B cell (primary cell): ENCODE data around the gene MAVS. TPM values are rescaled to one million over a fixed set of nuclear protein-coding genes. Genes with fewer than 3 reads are reported as not detected.

Experiments
- polyA plus RNA-seq: library from polyadenylated mRNA; depleted of rRNA; stranded (reverse); fragments of >200 nt; gene quantifications from 2 replicates; pipeline ENCODE4 v1.2.3, GENCODE V29; 2012
- small RNA-seq: library from RNA; depleted of rRNA; stranded (forward); fragments of <200 nt; gene quantifications from one replicate; pipeline ENCODE3, GENCODE V24; 2012; ENCODE audit warnings: low replicate concordance, low read depth; ENCODE audit not compliant: insufficient read length
- total RNA-seq, 2 donors: library from RNA; stranded (reverse); fragments of 120-200 nt in 1 of 2; gene quantifications; 1 replicate in 1 of 2; 2 replicates in 1 of 2; pipeline versions ENCODE4 v1.2.3 to v1.2.4, GENCODE V29; 2013 to 2022

MAVS gene
- total and polyA plus RNA-seq, 2 donors (not counting 1 experiment from before 2014, with no cell fraction given), result 17.2 to 52.2 TPM

Small RNA genes within 50 kb of the gene (small RNA-seq; reads per million reads assigned to genes)
- 7.8 reads per million, percentile 80 among the genes with 10 or more reads in this experiment for gene MIR103A2

Other genes starting within 250 kb of the MAVS start
- not detected in 2 replicates for gene GFRA4, start 183.4 kb upstream of the MAVS start, total RNA-seq
- not detected in 2 replicates for gene GFRA4, start 183.4 kb upstream of the MAVS start, polyA plus RNA-seq
- not detected in 2 replicates for gene ADAM33, start 164.8 kb upstream of the MAVS start, total RNA-seq
- gene ADAM33, start 164.8 kb upstream of the MAVS start, polyA plus RNA-seq, result not detected in 2 replicates
- 0.15 TPM in 2 replicates for gene SIGLEC1, start 134.2 kb upstream of the MAVS start, total RNA-seq
- 0.06 and 0.13 TPM in 2 replicates for gene SIGLEC1, start 134.2 kb upstream of the MAVS start, polyA plus RNA-seq
- not detected in 2 replicates for gene HSPA12B, start 114.1 kb upstream of the MAVS start, total RNA-seq
- gene HSPA12B, start 114.1 kb upstream of the MAVS start, polyA plus RNA-seq, result not detected in 2 replicates
- gene ADISSP, start 79.1 kb upstream of the MAVS start, total RNA-seq, result 18.4 and 19.1 TPM in 2 replicates
- gene ADISSP, start 79.1 kb upstream of the MAVS start, polyA plus RNA-seq, result 20.0 and 28.8 TPM in 2 replicates
- not detected in 2 replicates for gene SPEF1, start 65.4 kb upstream of the MAVS start, total RNA-seq
- not detected in 2 replicates for gene SPEF1, start 65.4 kb upstream of the MAVS start, polyA plus RNA-seq
- 43.7 and 46.4 TPM in 2 replicates for gene CENPB, start 60.1 kb upstream of the MAVS start, total RNA-seq
- gene CENPB, start 60.1 kb upstream of the MAVS start, polyA plus RNA-seq, result 11.2 and 13.3 TPM in 2 replicates
- 72.3 and 77.3 TPM in 2 replicates for gene CDC25B, start 50.5 kb upstream of the MAVS start, total RNA-seq
- gene CDC25B, start 50.5 kb upstream of the MAVS start, polyA plus RNA-seq, result 114 and 196 TPM in 2 replicates
- 12.6 and 12.8 TPM in 2 replicates for gene AP5S1, start 26.3 kb upstream of the MAVS start, total RNA-seq
- 7.5 and 9.2 TPM in 2 replicates for gene AP5S1, start 26.3 kb upstream of the MAVS start, polyA plus RNA-seq
- gene PANK2, start 42.6 kb downstream of the MAVS start, total RNA-seq, result 63.3 and 70.6 TPM in 2 replicates
- gene PANK2, start 42.6 kb downstream of the MAVS start, polyA plus RNA-seq, result 17.9 and 20.5 TPM in 2 replicates
- gene RNF24, start 168.7 kb downstream of the MAVS start, total RNA-seq, result 9.9 and 10.3 TPM in 2 replicates
- 1.3 and 1.4 TPM in 2 replicates for gene RNF24, start 168.7 kb downstream of the MAVS start, polyA plus RNA-seq